ENCODE measurements around the gene SAMD13.

SAMD13 gene

DNA sequence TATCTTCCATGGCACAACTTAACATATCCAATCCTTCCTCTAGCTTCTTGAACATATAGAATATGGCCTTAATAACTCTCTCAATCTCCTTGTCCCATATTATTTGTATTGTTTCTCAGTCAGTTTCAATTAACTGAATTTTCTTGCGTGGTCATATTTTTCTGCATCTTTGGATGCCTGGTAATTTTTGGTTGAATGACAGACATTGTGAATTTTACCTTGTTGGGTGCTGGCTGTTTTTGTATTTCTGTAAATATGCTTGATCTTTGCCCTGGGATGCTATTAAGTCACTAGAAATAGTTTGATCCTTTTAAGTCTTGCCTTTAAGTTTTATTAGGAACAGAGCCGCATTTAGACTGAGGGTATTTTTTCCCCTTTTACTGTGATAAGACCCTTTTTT is 5.9 kb downstream of the SAMD13 start:
- H3K9me3 ChIP-seq (ENCODE audit: insufficient read depth, low read length), result no peaks in the 10 kb centered on the region
- H3K4me2 ChIP-seq (ENCODE audit: low read depth, low read length, poor library complexity, severe bottlenecking), result no peak overlapping the region
- TF ChIP-seq EZH2phosphoT487 (conservative IDR thresholded peaks at IDR 0.05; ENCODE audit: low read length), result no peak
- TF ChIP-seq, protein P1, sequence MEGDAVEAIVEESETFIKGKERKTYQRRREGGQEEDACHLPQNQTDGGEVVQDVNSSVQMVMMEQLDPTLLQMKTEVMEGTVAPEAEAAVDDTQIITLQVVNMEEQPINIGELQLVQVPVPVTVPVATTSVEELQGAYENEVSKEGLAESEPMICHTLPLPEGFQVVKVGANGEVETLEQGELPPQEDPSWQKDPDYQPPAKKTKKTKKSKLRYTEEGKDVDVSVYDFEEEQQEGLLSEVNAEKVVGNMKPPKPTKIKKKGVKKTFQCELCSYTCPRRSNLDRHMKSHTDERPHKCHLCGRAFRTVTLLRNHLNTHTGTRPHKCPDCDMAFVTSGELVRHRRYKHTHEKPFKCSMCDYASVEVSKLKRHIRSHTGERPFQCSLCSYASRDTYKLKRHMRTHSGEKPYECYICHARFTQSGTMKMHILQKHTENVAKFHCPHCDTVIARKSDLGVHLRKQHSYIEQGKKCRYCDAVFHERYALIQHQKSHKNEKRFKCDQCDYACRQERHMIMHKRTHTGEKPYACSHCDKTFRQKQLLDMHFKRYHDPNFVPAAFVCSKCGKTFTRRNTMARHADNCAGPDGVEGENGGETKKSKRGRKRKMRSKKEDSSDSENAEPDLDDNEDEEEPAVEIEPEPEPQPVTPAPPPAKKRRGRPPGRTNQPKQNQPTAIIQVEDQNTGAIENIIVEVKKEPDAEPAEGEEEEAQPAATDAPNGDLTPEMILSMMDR (IDR thresholded peaks at IDR 0.05; ENCODE audit: insufficient read depth, low read length, poor library complexity, severe bottlenecking), result no peak
- peaks cover 17% of the 10 kb centered on the region; the same call in 1 of the 2 replicates for H3F3A ChIP-seq (ENCODE audit: insufficient read depth)
- no peak overlapping the region for H2AFZ ChIP-seq (ENCODE audit: low read depth, low read length, severe bottlenecking)
- no peak overlapping the region for H3K4me3 ChIP-seq (ENCODE audit: insufficient read depth, low read length, poor library complexity, severe bottlenecking)
- no peaks in the 10 kb centered on the region for H3K79me2 ChIP-seq (ENCODE audit: insufficient read depth, low read length)
- no peak overlapping the region for H3K27ac ChIP-seq (ENCODE audit: low read depth, low read length)
- H3K36me3 ChIP-seq (ENCODE audit: low read length), result no peaks in the 10 kb centered on the region
- no peaks in the 10 kb centered on the region for H4K20me1 ChIP-seq (ENCODE audit: low read depth, low read length)
- H3K9ac ChIP-seq (ENCODE audit: low read length), result no peak overlapping the region
- H3K9me2 ChIP-seq (replicated peaks; ENCODE audit: insufficient read depth, low read length), result no peaks in the 10 kb centered on the region
- H3K27me3 ChIP-seq (ENCODE audit: low read length), result no peaks in the 10 kb centered on the region

DNA sequence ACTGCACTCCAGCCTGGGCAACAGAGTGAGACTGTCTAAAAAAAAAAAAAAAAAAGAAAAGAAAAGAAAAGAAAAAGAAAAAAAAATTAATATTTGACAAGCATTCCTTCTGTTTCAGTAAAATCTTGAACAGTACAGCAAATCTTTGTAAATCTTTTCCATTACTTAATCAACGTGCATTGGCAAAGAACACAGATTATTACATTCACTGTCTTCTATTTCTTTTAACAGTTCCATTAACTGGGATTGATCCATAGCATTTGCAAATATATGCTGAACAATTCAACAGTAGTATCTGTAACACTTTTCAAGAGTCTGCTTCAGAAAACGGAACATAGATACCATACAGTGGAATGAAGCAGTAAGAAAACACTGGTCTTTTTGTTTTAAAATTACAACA is 9.8 kb downstream of the SAMD13 start:
- Histone ChIP-seq H4K20me1 (ENCODE audit: low read depth, low read length) (no peaks in the 10 kb centered on the region), H3K9me3 (ENCODE audit: insufficient read depth, low read length) (no peaks in the 10 kb centered on the region), H2AFZ (ENCODE audit: low read depth, low read length, severe bottlenecking) (no peak overlapping the region), H3F3A (ENCODE audit: insufficient read depth) (no peaks in the 10 kb centered on the region), H3K4me3 (ENCODE audit: insufficient read depth, low read length, poor library complexity, severe bottlenecking) (no peak overlapping the region), H3K4me2 (ENCODE audit: low read depth, low read length, poor library complexity, severe bottlenecking) (no peak overlapping the region), H3K27ac (ENCODE audit: low read depth, low read length) (no peak overlapping the region), H3K79me2 (ENCODE audit: insufficient read depth, low read length) (no peaks in the 10 kb centered on the region), H3K9me2 (replicated peaks; ENCODE audit: insufficient read depth, low read length) (no peaks in the 10 kb centered on the region), H3K9ac (ENCODE audit: low read length) (no peak overlapping the region), H3K36me3 (ENCODE audit: low read length) (0 out of 2 replicates have a peak, but pooled peaks cover under 1% of the 10 kb centered on the region), H3K27me3 (ENCODE audit: low read length) (no peaks in the 10 kb centered on the region)
- TF ChIP-seq, protein P1 (IDR thresholded peaks at IDR 0.05; ENCODE audit: insufficient read depth, low read length, poor library complexity, severe bottlenecking), result no peak
- no peak for TF ChIP-seq EZH2phosphoT487 (conservative IDR thresholded peaks at IDR 0.05; ENCODE audit: low read length)

DNA sequence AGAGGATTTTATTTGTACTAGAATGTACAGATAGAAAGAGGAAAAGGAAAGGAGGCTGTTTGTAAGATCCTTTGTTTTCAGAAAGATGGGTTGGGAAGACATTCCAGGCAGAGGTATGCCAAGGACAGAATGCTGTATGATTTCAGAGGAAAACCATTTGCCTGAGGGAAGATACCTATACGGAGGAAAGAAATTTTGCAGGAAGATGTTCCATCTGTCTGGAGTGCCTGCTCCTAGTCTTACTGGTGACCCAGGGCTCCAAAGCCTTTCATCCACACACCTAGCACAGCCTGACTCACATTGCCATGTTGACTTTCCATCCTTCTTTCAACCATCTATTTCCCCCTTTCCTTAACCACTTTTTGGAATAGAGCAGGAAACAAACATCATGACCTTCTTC is 18.2 kb downstream of the SAMD13 start:
- Histone ChIP-seq H4K20me1 (ENCODE audit: low read depth, low read length) (no peaks in the 10 kb centered on the region), H3K9ac (ENCODE audit: low read length) (no peak overlapping the region), H3K79me2 (ENCODE audit: insufficient read depth, low read length) (no peaks in the 10 kb centered on the region)

More for the DNA sequence above, 18.2 kb downstream of the SAMD13 start:
- Histone ChIP-seq H3K9me3 (ENCODE audit: insufficient read depth, low read length) (no peaks in the 10 kb centered on the region), H3K27me3 (ENCODE audit: low read length) (no peaks in the 10 kb centered on the region), H3K4me2 (ENCODE audit: low read depth, low read length, poor library complexity, severe bottlenecking) (no peak overlapping the region), H3K4me3 (ENCODE audit: insufficient read depth, low read length, poor library complexity, severe bottlenecking) (no peak overlapping the region), H3F3A (ENCODE audit: insufficient read depth) (no peaks in the 10 kb centered on the region), H3K9me2 (replicated peaks; ENCODE audit: insufficient read depth, low read length) (no peaks in the 10 kb centered on the region), H3K36me3 (ENCODE audit: low read length) (peaks cover 6% of the 10 kb centered on the region; the same call in 1 of the 2 replicates), H2AFZ (ENCODE audit: low read depth, low read length, severe bottlenecking) (no peak overlapping the region), H3K27ac (ENCODE audit: low read depth, low read length) (no peak overlapping the region)
- TF ChIP-seq EZH2phosphoT487 (conservative IDR thresholded peaks at IDR 0.05; ENCODE audit: low read length), result no peak
- TF ChIP-seq, protein P1 (IDR thresholded peaks at IDR 0.05; ENCODE audit: insufficient read depth, low read length, poor library complexity, severe bottlenecking), result no peak

Data from SU-DHL-6 (cell line).